GM21717 (cell line): ENCODE results near the gene ARID5B.
A peak's percentile ranks its signal among the peaks of the same experiment; 100 is the strongest.

Source experiments
- ATAC-seq: cut with Tn5 transposase; IDR thresholded peaks from one replicate; pipeline ENCODE4 v1.9.1; 2021; ENCODE audit warnings: mild to moderate bottlenecking, moderate library complexity; ENCODE audit not compliant: unreplicated experiment

ARID5B gene

GRCh38 chr10:62068464-62068863 lies 167.0 kb downstream of the ARID5B start:
- no peak for ATAC-seq

GRCh38 chr10:62069452-62070178 lies 168.1 kb downstream of the ARID5B start:
- no peak for ATAC-seq

- ATAC-seq, result no peak
Measured at GRCh38 chr10:62071846-62072281, 170.4 kb downstream of the ARID5B start.

- no peak for ATAC-seq
Measured at GRCh38 chr10:62072901-62073300, 171.4 kb downstream of the ARID5B start.

GRCh38 chr10:62073429-62073828 lies 171.9 kb downstream of the ARID5B start:
- no peak for ATAC-seq

GRCh38 chr10:62075414-62075813 lies 173.9 kb downstream of the ARID5B start:
- ATAC-seq, result no peak

GRCh38 chr10:62075912-62076311 lies 174.4 kb downstream of the ARID5B start:
- no peak for ATAC-seq

GRCh38 chr10:62076891-62077290 lies 175.4 kb downstream of the ARID5B start:
- no peak for ATAC-seq

GRCh38 chr10:62077330-62078015 lies 176.0 kb downstream of the ARID5B start:
- no peak for ATAC-seq

- peak; percentile 72 for ATAC-seq
Measured at GRCh38 chr10:62079885-62080559, 178.5 kb downstream of the ARID5B start.

GRCh38 chr10:62080905-62081304 lies 179.4 kb downstream of the ARID5B start:
- ATAC-seq, result no peak

GRCh38 chr10:62081341-62082270 lies 180.1 kb downstream of the ARID5B start:
- no peak for ATAC-seq

- no peak for ATAC-seq
Measured at GRCh38 chr10:62082271-62082656, 180.8 kb downstream of the ARID5B start.

- ATAC-seq, result peak; percentile 33
Measured at GRCh38 chr10:62082729-62083411, 181.4 kb downstream of the ARID5B start.

- ATAC-seq, result peak; percentile 1
Measured at GRCh38 chr10:62083412-62084267, 182.1 kb downstream of the ARID5B start.

- no peak for ATAC-seq
Measured at GRCh38 chr10:62084451-62084850, 183.0 kb downstream of the ARID5B start.

GRCh38 chr10:62085404-62085803 lies 183.9 kb downstream of the ARID5B start:
- ATAC-seq, result no peak

GRCh38 chr10:62085821-62086220 lies 184.3 kb downstream of the ARID5B start:
- no peak for ATAC-seq

- ATAC-seq, result no peak
Measured at GRCh38 chr10:62087329-62087728, 185.8 kb downstream of the ARID5B start.
